Muscle of back (tissue), 11 donors: ENCODE results near the gene BET1. TPM values are rescaled to one million over a fixed set of nuclear protein-coding genes. Genes with fewer than 3 reads are reported as not detected.

Source experiments
- DNase-seq, 3 donors: peaks; one replicate each; pipeline versions ENCODE4 v3.0.0 to v3.0.0-alpha.2; 2013
- polyA plus RNA-seq, 10 donors: library from polyadenylated mRNA; unstranded; fragments of 120-200 nt; gene quantifications; one replicate each; pipeline ENCODE4 v1.2.1, GENCODE V29; 2013; ENCODE audit not compliant: insufficient read length in 10 of 10

The BET1 gene
- polyA plus RNA-seq, 10 donors: 25.2 to 33.7 (median 28.7) TPM

DNA sequence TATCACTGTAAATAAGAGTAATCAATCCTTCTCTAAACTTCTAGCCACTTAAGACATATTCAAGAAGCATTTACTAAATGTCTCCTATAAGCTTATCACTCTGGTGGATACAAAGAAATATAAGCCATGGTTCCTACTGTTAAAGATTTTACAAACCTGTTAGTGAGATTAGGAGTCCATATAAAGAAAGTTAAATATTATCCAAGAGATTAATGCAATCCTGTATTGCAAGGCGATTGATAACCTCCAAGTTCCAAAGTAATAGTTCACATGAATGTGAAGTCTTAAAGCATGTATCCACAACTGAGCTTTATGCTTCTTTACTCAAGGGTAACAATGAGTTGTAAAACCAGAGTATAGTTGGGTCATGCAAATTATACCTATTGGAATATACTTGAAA is 12.6 kb upstream of the BET1 start:
- DNase-seq: no peak

DNA sequence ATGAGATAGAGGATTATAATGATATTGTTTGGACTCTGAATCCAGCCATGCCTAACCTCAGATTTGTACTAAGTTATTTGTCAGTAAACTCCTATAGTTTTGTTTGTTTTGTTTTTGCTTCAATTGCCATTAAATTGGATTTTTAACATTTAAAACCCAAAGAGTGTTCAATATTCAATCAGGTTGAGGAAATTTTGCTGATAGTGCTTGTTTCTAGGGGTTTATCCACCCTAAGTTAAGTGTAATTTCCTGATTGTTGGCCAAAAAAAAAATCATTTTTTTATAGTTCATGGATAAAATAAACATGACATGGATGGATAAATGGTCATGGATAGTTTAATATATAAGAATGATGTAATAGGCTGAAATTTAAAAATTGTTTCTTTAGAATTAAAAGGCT is 11.4 kb upstream of the BET1 start:
- no peak for DNase-seq

DNA sequence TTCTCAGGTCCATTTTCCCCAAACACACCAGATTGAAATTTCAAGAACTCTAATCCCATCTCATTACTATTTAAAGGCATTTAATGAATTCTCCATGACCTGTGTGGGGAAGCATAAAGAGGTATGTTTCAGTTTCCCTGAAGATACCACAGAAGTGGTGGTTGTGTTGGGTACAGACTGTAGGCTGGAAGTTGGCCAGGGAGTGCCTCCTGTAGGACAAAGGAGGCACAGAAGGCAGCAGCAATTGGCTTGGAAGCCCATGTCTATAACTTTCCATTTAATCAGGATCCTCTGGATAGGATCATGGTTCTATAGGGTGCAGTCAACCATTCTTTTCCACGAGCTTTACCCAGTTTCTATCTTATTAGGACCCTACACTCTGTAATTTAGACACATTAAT is 8.6 kb upstream of the BET1 start:
- no peak for DNase-seq

DNA sequence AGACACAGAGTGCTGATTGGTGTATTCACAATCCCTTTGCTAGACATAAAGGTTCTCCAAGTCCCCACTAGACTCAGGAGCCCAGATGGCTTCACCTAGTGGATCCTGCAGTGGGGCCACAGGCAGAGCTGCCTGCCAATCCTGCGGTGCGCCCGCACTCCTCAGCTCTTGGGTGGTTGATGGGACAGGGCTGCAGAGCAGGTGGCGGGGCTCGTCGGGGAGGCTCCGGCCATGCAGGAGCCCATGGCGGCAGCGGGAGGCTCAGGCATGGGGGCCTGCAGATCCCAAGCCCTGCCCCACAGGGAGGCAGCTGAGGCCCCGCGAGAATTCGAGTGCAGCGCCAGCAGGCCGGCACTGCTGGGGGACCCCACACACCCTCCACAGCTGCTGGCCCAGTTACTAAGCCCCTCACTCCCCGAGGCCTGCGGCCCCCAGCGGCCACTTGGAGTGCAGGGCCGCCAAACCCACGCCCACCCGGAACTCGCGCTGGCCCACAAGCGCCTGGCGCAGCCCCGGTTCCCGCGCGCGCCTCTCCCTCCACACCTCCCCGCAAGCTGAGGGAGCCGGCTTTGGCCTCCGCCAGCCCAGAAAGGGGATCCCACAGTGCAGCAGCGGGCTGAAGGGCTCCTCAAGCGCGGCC is 7.7 kb upstream of the BET1 start:
- DNase-seq: no peak

DNA sequence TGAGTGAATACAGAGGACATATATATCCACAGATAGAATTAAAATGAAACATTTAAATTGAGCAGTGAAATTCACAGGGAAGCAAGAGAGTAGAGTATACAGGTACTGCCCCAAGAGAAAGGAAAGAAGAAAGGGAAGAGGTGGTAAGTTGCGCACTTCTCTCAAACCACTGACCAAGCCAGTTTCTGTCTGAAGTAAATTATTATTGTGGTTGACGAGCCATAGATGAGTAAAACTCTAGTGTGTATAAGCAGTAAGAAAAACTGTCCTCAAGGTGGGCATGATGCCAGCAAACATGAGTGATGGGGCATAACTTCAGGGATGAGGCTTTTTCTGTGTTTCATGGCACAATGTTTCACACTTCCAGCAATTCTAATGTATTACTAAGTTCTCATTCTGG is 4.4 kb upstream of the BET1 start:
- DNase-seq: peak in 1 of 3 donors; percentile 38

DNA sequence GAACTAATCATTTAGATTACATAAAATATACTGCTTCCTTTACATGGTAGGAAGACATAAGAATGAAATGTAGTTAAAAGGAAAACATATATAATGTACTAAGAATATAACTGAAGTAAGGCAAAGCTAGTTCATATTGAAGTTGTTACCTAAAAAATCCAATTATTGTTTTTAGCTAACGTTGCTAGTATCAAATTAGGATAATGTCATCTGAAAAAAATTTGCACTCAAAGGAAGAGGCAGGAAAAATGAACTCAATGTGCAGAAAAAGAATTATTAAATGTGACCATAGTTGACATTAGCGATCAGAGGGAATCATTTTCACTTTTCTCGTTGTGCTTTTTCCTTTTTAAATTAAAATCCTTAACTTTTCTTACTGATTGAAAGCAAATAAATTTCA is 1.6 kb upstream of the BET1 start:
- no peak for DNase-seq

DNA sequence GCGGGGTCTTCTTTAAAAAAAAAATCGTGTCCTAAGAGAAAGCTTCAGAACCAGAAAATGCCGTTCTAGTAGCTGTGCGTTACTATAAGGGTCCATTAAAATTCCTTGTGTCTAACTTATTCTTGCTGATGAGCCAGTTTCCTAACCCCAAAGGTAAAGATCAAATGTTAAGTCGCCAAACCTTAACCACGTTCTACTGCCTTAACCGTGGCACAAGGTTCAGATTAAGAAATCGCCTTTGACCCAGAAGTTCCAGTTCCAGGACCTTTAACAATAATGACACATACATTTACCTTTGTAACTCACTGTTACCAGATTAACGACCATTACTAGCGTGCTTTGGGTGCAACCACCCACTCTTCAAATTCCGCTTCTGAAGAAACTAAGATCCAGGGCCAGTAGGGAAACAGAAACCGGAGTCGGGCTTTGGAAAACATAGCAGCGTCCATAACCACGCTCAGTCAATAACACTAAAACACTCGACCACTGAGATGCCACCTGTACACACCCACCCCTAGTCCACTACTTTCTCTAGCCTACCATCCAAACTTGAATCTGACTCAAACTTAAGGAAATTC is 620 bp downstream of the BET1 start:
- peak in 1 of 3 donors; percentile 18 for DNase-seq

DNA sequence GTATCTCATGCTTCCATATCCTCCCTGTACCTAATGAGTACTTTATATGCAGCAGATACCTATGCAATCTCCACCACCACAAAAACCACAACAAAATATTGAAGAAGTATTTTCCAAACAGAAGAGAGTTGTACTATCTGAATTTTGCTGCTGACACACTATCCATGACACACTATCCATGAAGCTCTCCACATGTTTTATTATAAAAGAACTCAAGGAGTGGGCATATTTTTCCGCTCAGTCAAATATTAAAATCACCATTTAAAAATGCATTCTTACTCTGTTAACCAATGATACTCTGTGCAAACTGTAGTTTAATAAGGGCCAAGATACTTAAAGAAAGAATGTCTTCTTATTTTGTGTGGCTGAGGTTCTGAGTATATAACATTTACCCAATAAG is 2.8 kb downstream of the BET1 start:
- DNase-seq: no peak

DNA sequence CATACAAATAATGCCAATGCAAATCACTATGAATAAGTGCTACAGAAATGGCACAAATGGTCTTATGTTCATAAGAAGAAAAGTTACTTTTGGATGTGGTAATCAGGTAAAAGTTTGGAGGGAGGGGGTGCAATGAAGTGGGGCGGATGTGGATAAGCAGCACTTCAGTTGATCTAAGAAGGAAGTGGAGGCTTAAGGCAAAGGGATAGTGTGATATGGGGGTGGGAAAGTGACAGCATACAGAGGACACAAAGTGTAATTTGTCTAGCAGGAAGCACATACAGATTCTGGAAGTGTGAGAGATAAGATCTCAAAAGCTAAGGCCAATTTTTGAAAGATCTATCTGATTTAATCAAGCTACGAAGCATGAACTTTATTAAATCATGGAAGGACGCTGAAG is 6.3 kb downstream of the BET1 start:
- no peak for DNase-seq

DNA sequence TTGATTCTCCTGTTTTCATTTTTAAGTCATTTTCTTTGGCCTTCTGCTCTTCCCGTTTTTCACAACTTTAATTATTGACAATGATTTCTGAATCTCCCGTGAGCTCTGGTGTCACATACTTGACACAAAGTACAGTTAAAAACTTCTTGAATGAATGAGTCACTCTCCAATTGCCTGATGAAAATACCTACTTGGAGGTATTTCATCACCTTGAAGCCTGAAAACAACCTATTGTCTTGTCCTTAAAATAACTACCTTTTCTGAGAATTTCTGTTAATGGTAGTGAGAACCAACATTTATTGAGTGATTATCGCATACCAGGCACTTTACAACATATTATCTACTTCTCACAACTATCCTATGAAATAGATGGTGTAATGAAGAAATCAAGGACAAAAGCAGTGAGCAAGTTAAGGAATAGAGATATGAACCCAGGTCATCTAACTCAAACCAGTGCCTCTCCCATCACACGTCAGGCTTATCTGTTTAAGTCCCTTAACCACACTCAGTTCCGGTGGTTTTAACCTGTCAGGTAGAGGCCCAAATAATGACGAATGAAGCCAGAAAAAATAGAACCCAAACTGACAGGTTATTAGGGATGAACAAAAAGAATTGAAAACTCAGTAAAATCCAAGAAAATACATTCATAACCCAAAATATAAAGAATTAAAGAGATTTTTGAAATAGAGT is 11.6 kb downstream of the BET1 start:
- no peak for DNase-seq

DNA sequence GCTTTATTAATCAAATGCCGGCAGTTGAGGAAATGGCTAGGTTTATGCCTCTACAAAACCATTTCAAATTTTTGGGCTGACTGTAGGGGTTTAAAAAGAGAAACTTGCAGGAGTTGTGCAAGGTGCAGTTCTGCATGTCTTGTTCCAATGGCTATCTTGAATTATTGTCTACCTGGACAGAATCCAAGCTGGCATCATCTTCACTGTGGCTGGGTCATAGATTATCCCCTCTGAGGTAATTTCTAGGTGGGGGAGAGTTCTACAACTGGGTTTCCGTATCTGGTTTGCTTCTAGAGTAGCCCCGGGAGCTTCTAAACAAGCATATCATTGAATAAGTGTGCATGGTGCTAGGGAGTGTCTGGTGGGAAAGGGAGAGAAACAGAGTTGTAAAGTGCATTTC is 16.9 kb downstream of the BET1 start:
- DNase-seq: no peak

DNA sequence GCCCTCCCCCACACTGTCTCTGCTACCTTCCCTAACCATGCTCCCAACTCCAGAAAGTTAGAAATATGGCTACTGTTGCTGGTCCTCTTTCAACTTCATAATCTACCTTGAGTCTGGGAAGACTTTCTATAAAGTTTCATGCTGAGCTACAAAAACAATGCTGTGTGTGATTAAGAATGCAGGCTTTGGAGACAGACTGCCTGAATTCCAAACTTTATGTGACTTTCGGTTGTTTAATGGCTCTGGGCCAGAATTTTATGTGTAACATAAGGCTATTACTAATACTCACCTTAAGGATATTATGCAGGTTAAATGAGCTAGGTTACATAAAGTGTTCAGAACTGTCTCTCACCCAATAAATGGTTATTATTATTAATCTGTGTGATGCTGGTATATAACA is 19.1 kb downstream of the BET1 start:
- no peak for DNase-seq

DNA sequence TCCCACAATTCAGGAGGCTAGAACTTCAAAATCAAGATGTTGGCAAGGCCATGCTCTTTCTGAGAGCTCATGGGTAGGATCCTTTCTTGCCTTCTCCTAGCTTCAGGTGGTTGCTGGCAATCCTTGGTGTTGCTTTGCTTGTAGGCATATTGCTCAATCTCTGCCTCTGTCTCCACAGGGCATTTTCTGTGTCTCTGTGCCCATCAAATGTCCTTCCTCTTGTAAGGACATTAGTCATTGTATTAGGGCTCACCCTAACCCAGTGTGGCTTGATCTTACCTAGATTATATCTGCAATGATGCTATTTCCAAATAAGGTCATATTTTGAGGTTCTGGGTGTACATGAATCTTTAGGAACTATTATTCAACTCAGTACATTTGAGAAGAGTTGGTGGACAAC is 20.1 kb downstream of the BET1 start:
- DNase-seq: no peak

DNA sequence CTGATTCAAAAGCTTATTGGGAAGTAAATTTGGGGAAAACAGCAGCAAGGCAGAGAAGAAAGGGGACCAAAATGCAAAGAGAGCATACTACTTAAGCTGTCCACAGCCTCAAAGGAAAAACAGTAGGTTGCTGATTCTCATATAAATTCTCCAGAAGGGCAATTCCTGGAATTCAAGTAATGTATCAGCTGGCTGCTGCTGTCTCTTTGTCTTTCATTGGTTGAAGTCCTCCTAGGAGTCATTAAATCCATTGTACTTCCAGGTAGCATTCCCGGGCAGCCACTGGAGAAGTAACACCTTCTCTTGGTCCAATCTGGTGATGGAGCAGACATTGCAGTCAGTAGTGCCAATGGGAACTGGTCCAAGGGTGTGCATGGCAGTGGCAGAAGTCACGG is 22.7 kb downstream of the BET1 start:
- no peak for DNase-seq

DNA sequence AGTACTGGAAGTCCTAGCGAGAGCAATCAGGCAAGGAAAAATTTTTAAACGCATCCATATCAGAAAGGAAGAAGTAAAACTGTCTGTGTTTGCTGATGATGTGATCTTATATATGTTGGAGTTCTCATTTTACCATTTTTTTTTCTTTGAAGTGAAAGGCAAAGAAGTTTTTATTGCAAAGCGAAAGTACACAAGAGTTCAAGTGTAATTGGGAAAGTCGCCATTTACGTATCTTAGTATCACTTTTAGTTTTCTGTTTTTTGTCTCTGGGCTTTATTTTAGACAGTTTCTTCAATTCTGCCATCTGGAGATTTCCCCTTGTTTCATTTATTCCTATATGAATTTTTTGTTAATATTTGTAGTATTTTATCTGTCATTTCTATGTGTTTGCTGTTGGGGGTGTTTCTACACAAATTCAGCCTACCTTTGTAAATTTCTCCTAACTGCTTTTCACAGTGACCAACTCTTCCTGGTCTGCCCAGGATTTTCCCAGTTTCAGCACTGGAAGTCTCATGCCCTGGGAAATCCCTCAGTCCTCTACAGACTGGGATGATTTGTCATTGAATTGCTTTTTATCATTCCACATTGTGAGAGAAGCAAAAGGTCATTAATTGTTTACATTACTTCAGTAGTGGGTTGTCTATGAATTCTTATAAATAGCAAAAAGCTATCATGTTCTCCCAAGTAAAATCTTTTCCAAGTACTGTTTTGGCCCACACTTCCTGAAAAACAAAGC is 23.2 kb downstream of the BET1 start:
- no peak for DNase-seq

DNA sequence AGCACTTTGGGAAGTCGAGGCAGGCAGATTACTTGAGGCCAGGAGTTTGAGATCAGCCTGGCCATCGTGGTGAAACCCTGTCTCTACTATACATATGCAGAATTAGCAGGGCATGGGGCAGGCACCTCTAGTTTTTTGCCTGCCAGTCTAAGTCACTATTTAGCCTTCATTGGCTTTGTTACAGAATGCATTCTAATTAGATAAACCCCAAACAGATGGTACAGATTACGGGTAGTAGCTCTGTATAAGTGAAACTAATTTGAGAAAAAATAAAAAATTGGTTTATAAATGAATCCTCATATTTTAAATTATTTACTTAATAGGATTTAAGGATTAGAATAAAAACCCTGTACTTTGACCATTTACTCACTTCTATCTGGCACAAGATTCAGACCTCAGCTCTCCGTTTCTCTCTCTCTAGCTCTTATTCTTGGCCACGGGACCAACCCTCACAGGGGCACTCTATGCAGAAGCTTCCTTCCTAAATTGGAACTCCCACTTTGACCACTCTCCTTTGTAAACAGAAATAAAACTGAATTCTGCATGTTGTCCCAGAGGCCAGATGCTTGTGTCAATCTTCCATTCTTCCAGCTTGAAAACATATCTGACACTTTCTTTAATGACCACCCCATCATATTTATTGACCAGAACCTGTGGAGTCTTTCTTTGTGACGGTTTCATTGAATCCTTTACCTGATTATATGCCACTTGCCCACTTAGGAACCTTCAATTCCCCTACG is 26.8 kb downstream of the BET1 start:
- DNase-seq: no peak

DNA sequence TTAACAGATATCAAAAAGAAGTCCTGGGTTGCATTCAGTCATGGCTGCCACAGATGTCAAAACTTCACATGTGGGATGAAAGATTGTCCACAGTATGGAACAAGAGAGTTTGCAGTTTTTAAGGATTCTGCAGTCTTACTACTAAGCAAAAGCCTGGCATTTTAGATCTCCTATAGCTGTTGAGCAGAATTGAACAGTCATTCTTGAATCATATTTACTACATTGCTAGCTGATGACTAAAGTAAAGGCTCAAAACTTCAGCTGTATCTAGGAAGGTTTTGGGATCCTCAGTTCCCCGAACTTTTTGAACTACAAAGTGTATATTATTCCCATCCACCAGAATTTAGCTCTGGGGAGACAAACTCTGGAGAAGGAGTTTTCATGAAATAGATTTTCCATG is 31.0 kb downstream of the BET1 start:
- DNase-seq: no peak

DNA sequence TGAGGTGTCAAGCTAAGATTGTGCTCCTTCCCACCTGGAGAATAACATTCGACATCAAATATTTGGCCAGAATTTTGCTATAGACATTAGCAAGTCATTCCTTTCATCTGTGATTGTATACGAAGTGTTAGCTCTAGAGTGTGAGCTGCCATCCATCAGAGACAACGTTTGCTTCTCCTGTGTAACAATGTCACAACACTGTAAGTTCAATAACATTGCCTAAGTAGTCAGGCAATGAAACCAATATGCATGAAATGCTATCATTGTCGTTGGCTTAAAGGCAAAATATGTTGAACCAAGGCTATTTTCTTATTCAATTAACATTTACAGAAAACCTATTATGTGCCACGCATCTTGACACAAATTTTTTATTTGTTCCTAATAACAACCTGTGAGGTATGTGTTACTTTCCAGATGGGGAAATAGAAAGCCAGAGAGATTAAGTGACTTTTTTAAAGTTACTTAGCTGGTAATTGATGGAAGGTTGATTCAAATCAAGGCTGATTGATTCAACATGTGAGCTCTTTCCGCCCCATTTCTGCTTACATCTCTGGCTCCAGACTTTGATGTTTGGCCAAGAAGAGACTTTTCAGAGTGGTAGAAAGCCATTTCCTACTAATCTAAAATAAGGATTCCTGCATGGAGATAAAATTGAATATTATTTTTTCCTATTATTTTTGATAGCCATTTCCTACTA is 32.0 kb downstream of the BET1 start:
- DNase-seq: no peak

DNA sequence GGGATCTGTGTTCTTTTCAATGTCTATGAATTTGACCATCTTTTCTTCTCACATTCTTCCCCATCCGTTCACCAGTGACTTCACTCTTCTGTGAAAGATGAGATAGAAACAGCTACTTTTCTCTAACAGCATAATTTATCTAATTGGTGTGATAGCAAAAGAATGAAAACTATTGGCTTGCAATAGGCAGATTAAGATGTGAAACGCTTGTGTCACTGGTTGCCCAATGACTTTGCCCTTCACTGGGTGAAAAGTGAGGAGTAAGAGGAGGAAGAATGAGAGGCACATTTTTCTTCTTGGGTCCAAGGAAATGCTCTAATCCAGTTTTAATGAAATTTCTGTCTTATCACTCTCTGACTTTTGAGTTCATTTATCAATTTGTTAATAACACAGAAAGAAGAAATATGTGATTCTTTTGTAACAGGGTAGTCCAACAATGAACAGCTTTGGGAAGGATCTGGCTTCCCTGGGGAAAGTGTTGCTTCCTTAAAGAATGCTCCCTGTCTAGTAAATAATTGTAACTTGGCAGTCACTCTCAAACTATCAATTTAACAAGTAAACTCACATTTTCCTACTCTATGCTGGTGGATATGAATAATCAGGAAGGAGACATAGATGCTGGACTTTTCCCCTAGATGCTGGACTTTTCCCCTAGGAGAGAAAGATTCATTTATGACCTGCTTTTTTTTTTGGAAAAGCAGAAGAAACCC is 35.1 kb downstream of the BET1 start:
- DNase-seq: peak in 1 of 3 donors; percentile 18

DNA sequence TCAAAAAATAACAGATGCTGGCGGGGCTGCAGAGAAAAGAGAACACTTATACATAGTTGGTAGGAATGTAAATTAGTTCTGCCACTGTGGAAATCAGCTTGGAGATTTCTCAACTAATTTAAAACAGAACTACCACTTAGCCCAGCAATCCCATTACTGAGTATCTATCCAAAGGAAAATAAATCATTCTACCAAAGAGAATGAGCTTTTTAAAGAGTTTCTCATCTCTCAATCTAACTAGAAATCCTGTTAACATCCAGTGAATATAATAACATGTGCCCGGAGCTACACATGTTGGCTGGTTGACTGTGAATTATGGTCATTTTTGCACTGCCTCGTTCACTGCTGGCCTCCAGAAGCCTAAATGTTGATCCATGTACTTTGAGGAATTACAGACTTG is 39.3 kb downstream of the BET1 start:
- no peak for DNase-seq

DNA sequence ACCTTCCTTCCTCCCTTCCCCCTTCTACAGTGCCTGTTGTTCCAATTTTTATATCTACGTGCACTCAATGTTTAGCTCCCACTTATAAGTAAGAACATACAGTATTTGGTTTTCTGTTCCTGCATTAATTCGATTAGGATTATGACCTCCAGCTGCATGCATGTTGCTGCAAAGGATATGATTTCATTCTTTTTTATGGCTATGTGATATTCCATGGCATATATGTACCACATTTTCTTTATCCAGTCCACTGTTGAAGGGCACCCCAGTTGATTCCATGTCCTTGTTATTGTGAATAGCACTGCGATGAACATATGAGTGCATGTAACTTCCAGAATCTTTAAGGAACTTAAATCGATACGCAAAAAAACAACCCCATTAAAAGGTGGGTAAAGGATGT is 39.9 kb downstream of the BET1 start:
- DNase-seq: no peak
